MM.1S (cell line): ENCODE results near the gene RPL32.
A peak's percentile ranks its signal among the peaks of the same experiment; 100 is the strongest.

ENCODE experiments used
- DNase-seq: peaks from one replicate; pipeline ENCODE4 v3.0.0-alpha.2; 2015
- H2AFZ ChIP-seq: fragments of 300-600 bp; sonication (generic); 2 replicates; pipeline ENCODE4 v1.6.0; 2016; ENCODE audit warnings: antibody characterized with exemption, low read length
- H3F3A ChIP-seq: fragments of 300-600 bp; sonication (generic); 2 replicates; pipeline ENCODE4 v1.6.1; 2016; ENCODE audit warnings: mild to moderate bottlenecking, antibody characterized with exemption, low read length, moderate library complexity, mixed read lengths; ENCODE audit not compliant: insufficient read depth
- H3K27ac ChIP-seq: fragments of 300-600 bp; sonication (generic); 2 replicates; pipeline ENCODE4 v1.5.1; 2016; ENCODE audit warnings: mild to moderate bottlenecking, low read length
- H3K27me3 ChIP-seq: fragments of 300-600 bp; sonication (generic); replicated peaks from 2 replicates; pipeline ENCODE4 v1.6.0; 2016; ENCODE audit warnings: low read length; ENCODE audit not compliant: insufficient read depth
- H3K36me3 ChIP-seq: fragments of 300-600 bp; sonication (generic); replicated peaks from 2 replicates; pipeline ENCODE4 v1.6.1; 2016; ENCODE audit warnings: mild to moderate bottlenecking, low read length, mixed read lengths; ENCODE audit not compliant: insufficient read depth
- H3K4me1 ChIP-seq: fragments of 300-600 bp; sonication (generic); 2 replicates; pipeline ENCODE4 v1.6.1; 2016; ENCODE audit warnings: low read length, mixed read lengths
- H3K4me2 ChIP-seq: fragments of 300-600 bp; sonication (generic); 2 replicates; pipeline ENCODE4 v1.6.0; 2016; ENCODE audit warnings: low read depth, low read length
- H3K4me3 ChIP-seq: fragments of 300-600 bp; sonication (generic); 2 replicates; pipeline ENCODE4 v1.5.1; 2016; ENCODE audit warnings: low read length, mixed read lengths
- H3K79me2 ChIP-seq: fragments of 300-600 bp; sonication (generic); 2 replicates; pipeline ENCODE4 v1.6.1; 2016; ENCODE audit warnings: mixed run types, low read length, mixed read lengths
- H3K9ac ChIP-seq: fragments of 300-600 bp; sonication (generic); 2 replicates; pipeline ENCODE4 v1.6.1; 2016; ENCODE audit warnings: low read length, mixed read lengths
- H3K9me2 ChIP-seq: fragments of 300-600 bp; sonication (generic); replicated peaks from 2 replicates; pipeline ENCODE4 v1.6.1; 2016; ENCODE audit warnings: mild to moderate bottlenecking, low read length, mixed read lengths; ENCODE audit not compliant: insufficient read depth
- H3K9me3 ChIP-seq: fragments of 300-600 bp; sonication (generic); replicated peaks from 2 replicates; pipeline ENCODE4 v1.6.1; 2016; ENCODE audit warnings: mild to moderate bottlenecking, low read length, mixed read lengths; ENCODE audit not compliant: insufficient read depth
- H4K20me1 ChIP-seq: fragments of 300-600 bp; sonication (generic); 2 replicates; pipeline ENCODE4 v1.6.1; 2016; ENCODE audit warnings: mild to moderate bottlenecking, low read length, moderate library complexity, mixed read lengths; ENCODE audit not compliant: insufficient read depth
- EZH2 ChIP-seq: fragments of 300-600 bp; sonication (generic); optimal IDR thresholded peaks from 2 replicates; pipeline ENCODE3; 2017; ENCODE audit warnings: low read depth, mild to moderate bottlenecking, antibody characterized with exemption, low read length, mixed read lengths
- EZH2phosphoT487 ChIP-seq: fragments of 300-600 bp; sonication (generic); IDR thresholded peaks from 2 replicates; pipeline ENCODE4 v1.6.1; 2018; ENCODE audit warnings: antibody characterized with exemption, low read length
- TF ChIP-seq, protein P1 (sequence below): fragments of 300-600 bp; sonication (generic); IDR thresholded peaks from 2 replicates; pipeline ENCODE4 v1.5.1; 2016; ENCODE audit warnings: antibody characterized with exemption, low read length, mixed read lengths

The RPL32 gene

DNA sequence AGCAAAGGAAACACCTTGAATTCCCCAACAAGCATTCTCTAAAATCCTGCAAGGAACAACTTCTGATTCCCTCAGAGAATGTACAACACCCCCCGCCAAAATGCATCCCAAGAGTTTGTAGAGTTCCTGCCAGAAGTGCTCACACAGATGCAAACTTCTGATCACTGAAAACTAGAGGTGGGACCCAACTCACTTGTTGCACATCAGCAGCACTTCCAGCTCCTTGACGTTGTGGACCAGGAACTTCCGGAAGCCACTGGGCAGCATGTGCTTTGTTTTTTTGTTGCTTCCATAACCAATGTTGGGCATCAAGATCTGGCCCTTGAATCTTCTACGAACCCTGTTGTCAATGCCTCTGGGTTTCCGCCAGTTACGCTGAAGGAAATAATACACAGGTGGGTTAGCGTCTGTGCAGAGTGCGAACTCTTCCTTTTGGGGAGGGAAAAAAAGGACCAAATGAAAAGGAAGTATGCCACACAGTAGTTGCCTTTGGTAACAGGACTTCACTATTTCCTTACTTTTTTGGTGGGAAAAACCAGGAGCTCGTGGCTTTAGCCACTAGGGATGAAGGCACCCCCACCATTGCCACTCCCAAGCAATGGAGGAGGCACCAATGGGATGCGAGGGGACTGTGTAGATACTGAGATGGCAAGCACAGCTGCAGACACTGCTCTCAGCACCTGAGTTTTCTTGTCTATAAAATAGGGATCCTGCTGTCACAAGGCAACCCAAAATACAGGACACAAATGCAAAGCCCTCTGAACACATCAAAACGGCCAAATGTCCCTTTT, 2.0 kb downstream of the RPL32 start:
- Histone ChIP-seq H3K36me3 (peaks cover 35% of the 10 kb centered on the region), H3K9me2 (no peaks in the 10 kb centered on the region), H3K9me3 (no peaks in the 10 kb centered on the region), H3K9ac (peak overlapping the region; percentile 95; the same call in 1 of the 2 replicates), H2AFZ (no peak overlapping the region), H4K20me1 (peaks cover 38% of the 10 kb centered on the region), H3K27ac (no peak overlapping the region), H3K4me2 (peak overlapping the region; percentile 58), H3K4me1 (peaks cover 19% of the 10 kb centered on the region; the same call in 1 of the 2 replicates), H3K79me2 (peaks cover 57% of the 10 kb centered on the region), H3F3A (peaks cover 18% of the 10 kb centered on the region), H3K27me3 (no peaks in the 10 kb centered on the region), H3K4me3 (peak overlapping the region; percentile 93)
- no peak for DNase-seq
- TF ChIP-seq, protein P1, sequence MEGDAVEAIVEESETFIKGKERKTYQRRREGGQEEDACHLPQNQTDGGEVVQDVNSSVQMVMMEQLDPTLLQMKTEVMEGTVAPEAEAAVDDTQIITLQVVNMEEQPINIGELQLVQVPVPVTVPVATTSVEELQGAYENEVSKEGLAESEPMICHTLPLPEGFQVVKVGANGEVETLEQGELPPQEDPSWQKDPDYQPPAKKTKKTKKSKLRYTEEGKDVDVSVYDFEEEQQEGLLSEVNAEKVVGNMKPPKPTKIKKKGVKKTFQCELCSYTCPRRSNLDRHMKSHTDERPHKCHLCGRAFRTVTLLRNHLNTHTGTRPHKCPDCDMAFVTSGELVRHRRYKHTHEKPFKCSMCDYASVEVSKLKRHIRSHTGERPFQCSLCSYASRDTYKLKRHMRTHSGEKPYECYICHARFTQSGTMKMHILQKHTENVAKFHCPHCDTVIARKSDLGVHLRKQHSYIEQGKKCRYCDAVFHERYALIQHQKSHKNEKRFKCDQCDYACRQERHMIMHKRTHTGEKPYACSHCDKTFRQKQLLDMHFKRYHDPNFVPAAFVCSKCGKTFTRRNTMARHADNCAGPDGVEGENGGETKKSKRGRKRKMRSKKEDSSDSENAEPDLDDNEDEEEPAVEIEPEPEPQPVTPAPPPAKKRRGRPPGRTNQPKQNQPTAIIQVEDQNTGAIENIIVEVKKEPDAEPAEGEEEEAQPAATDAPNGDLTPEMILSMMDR: no peak
- TF ChIP-seq EZH2phosphoT487 (no peak), EZH2 (no peak)

DNA sequence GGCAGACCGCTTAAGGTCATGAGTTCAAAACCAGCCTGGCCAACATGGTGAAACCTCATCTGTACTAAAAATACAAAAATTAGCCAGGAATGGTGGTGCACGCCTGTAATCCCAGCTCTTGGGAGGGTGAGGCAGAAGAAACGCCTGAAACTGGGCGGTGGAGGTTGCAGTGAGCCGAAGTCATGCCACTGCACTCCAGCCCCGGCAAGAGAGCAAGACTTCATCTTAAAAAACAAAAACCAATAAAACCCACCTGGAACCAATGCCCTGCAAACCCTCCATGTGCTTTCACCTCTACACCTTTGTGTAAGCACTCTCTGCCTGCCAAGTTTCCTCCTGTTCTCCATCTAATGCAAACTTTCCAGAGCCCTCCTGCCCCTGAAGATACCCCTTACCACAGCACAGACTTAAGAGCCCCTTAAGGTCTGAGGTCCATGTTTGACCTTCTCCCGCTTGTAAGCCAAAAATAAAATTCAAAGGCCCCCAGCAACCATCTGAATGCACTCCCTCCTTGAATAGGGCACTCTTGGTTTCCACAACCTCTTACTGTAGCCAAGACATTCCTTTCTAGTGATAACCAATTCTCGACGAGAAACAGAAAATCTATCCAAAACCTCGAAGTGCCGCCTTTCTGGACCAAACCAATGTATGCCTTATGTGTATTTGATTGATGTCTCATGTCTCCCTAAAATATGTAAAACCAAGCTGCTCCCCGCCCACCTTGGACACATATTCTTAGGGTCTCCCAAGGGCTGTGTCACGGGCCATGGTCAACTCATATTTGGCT, 3.0 kb downstream of the RPL32 start:
- no peak for DNase-seq
- peaks cover 19% of the 10 kb centered on the region; the same call in 1 of the 2 replicates for H3K4me1 ChIP-seq
- H3K9me3 ChIP-seq: no peaks in the 10 kb centered on the region
- no peaks in the 10 kb centered on the region for H3K9me2 ChIP-seq
- peak overlapping the region; percentile 58; the same call in 1 of the 2 replicates for H3K4me2 ChIP-seq
- peaks cover 40% of the 10 kb centered on the region for H3K36me3 ChIP-seq
- H3K4me3 ChIP-seq: no peak overlapping the region
- H4K20me1 ChIP-seq: peaks cover 43% of the 10 kb centered on the region
- no peak for TF ChIP-seq EZH2
- TF ChIP-seq EZH2phosphoT487: no peak
- TF ChIP-seq, protein P1: no peak
- no peak overlapping the region for H2AFZ ChIP-seq
- no peak overlapping the region for H3K27ac ChIP-seq
- H3K9ac ChIP-seq: no peak overlapping the region
- no peaks in the 10 kb centered on the region for H3K27me3 ChIP-seq
- peaks cover 23% of the 10 kb centered on the region for H3F3A ChIP-seq
- peaks cover 57% of the 10 kb centered on the region for H3K79me2 ChIP-seq

DNA sequence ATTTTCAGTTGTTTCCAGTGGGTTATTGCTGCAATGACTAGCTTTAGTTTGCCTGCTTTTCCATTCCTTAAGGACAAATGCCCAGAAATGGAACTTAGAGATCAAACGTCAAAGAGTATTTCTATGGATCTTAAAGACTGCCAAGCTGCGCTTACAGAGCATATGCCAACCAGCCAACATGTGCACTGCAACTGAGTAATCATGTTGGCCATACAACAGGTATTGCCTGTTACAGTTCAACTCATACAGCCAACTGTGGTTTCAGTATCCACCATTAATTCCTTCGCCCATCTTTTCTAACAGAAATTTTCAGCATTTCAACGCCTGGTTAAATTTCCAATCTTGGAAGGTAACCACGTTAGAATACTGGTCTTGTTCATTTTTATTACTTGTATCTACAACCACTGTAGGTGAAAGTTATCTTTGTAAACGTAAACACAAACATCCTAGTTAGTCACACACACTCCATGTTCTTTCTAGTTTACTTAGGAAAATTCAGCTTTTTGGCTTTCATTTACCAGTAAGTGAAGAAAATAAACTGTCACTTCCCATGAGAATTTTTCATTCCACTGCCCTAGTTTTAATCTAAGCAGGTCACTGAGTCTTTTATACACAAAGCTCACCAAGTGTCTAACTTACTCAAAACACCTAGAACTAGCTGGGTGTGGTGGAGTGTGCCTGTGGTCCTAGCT, 3.9 kb downstream of the RPL32 start:
- H3K4me3 ChIP-seq: no peak overlapping the region
- peaks cover 29% of the 10 kb centered on the region for H3F3A ChIP-seq
- H3K9ac ChIP-seq: no peak overlapping the region
- no peak overlapping the region for H3K4me2 ChIP-seq
- peaks cover 40% of the 10 kb centered on the region for H3K36me3 ChIP-seq
- no peaks in the 10 kb centered on the region for H3K27me3 ChIP-seq
- no peak overlapping the region for H3K27ac ChIP-seq
- no peaks in the 10 kb centered on the region for H3K9me2 ChIP-seq
- DNase-seq: no peak
- H2AFZ ChIP-seq: no peak overlapping the region
- H3K4me1 ChIP-seq: peaks cover 19% of the 10 kb centered on the region; the same call in 1 of the 2 replicates
- TF ChIP-seq, protein P1: no peak
- TF ChIP-seq EZH2 (no peak), EZH2phosphoT487 (no peak)
- H4K20me1 ChIP-seq: peaks cover 43% of the 10 kb centered on the region
- no peaks in the 10 kb centered on the region for H3K9me3 ChIP-seq
- H3K79me2 ChIP-seq: peaks cover 57% of the 10 kb centered on the region
